Measurements from ENCODE around the gene LMLN.
A peak's percentile ranks its signal among the peaks of the same experiment; 100 is the strongest.

Gene LMLN

GRCh38 chr3:197950677-197951061 is 9.3 kb upstream of the LMLN start:
- no peak for TF ChIP-seq CTCF (IDR thresholded peaks at IDR 0.05; ENCODE audit: insufficient read depth, low read length, poor library complexity, severe bottlenecking)
- Histone ChIP-seq H3K27me3 (replicated peaks; ENCODE audit: control insufficient read depth, insufficient read depth, low read length) (no peaks in the 10 kb centered on the region), H3K36me3 (ENCODE audit: control insufficient read depth, insufficient read depth, low read length) (peaks cover 16% of the 10 kb centered on the region), H3K4me3 (replicated peaks; ENCODE audit: low read depth, low read length) (peak overlapping the region; percentile 97)
- DNase-seq (ENCODE audit: extremely low read depth, insufficient read length): no peak

- no peak for DNase-seq (ENCODE audit: extremely low read depth, insufficient read length)
- no peak for TF ChIP-seq CTCF (IDR thresholded peaks at IDR 0.05; ENCODE audit: insufficient read depth, low read length, poor library complexity, severe bottlenecking)
- no peaks in the 10 kb centered on the region for H3K27me3 ChIP-seq (replicated peaks; ENCODE audit: control insufficient read depth, insufficient read depth, low read length)
- H3K4me3 ChIP-seq (replicated peaks; ENCODE audit: low read depth, low read length): peak overlapping the region; percentile 97
- peaks cover 23% of the 10 kb centered on the region for H3K36me3 ChIP-seq (ENCODE audit: control insufficient read depth, insufficient read depth, low read length)
Observed at GRCh38 chr3:197951392-197951990, 8.5 kb upstream of the LMLN start.

- Histone ChIP-seq H3K4me3 (replicated peaks; ENCODE audit: low read depth, low read length) (no peak overlapping the region), H3K36me3 (ENCODE audit: control insufficient read depth, insufficient read depth, low read length) (peaks cover 23% of the 10 kb centered on the region), H3K27me3 (replicated peaks; ENCODE audit: control insufficient read depth, insufficient read depth, low read length) (no peaks in the 10 kb centered on the region)
- no peak for TF ChIP-seq CTCF (IDR thresholded peaks at IDR 0.05; ENCODE audit: insufficient read depth, low read length, poor library complexity, severe bottlenecking)
- no peak for DNase-seq (ENCODE audit: extremely low read depth, insufficient read length)
Observed at GRCh38 chr3:197952440-197952839, 7.6 kb upstream of the LMLN start.

- Histone ChIP-seq H3K27me3 (replicated peaks; ENCODE audit: control insufficient read depth, insufficient read depth, low read length) (no peaks in the 10 kb centered on the region), H3K36me3 (ENCODE audit: control insufficient read depth, insufficient read depth, low read length) (peaks cover 23% of the 10 kb centered on the region), H3K4me3 (replicated peaks; ENCODE audit: low read depth, low read length) (no peak overlapping the region)
- TF ChIP-seq CTCF (IDR thresholded peaks at IDR 0.05; ENCODE audit: insufficient read depth, low read length, poor library complexity, severe bottlenecking): no peak
- DNase-seq (ENCODE audit: extremely low read depth, insufficient read length): no peak
Observed at GRCh38 chr3:197953325-197953724, 6.7 kb upstream of the LMLN start.

GRCh38 chr3:197953881-197954280 is 6.1 kb upstream of the LMLN start:
- Histone ChIP-seq H3K4me3 (replicated peaks; ENCODE audit: low read depth, low read length) (no peak overlapping the region), H3K36me3 (ENCODE audit: control insufficient read depth, insufficient read depth, low read length) (peaks cover 23% of the 10 kb centered on the region)
- no peak for DNase-seq (ENCODE audit: extremely low read depth, insufficient read length)

More at GRCh38 chr3:197953881-197954280, 6.1 kb upstream of the LMLN start:
- no peak for TF ChIP-seq CTCF (IDR thresholded peaks at IDR 0.05; ENCODE audit: insufficient read depth, low read length, poor library complexity, severe bottlenecking)
- H3K27me3 ChIP-seq (replicated peaks; ENCODE audit: control insufficient read depth, insufficient read depth, low read length): no peaks in the 10 kb centered on the region

Measured in GM06990 (cell line).